ENCODE results near the gene FOXJ3.

- TF ChIP-seq, protein P1, sequence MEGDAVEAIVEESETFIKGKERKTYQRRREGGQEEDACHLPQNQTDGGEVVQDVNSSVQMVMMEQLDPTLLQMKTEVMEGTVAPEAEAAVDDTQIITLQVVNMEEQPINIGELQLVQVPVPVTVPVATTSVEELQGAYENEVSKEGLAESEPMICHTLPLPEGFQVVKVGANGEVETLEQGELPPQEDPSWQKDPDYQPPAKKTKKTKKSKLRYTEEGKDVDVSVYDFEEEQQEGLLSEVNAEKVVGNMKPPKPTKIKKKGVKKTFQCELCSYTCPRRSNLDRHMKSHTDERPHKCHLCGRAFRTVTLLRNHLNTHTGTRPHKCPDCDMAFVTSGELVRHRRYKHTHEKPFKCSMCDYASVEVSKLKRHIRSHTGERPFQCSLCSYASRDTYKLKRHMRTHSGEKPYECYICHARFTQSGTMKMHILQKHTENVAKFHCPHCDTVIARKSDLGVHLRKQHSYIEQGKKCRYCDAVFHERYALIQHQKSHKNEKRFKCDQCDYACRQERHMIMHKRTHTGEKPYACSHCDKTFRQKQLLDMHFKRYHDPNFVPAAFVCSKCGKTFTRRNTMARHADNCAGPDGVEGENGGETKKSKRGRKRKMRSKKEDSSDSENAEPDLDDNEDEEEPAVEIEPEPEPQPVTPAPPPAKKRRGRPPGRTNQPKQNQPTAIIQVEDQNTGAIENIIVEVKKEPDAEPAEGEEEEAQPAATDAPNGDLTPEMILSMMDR (conservative IDR thresholded peaks at IDR 0.05 in 1 of 2, IDR thresholded peaks at IDR 0.05 in 1 of 2; ENCODE audit: extremely low read depth in 1 of 2, insufficient read depth in 1 of 2, low read depth in 1 of 2, low read length in 2 of 2) = no peak
- TF ChIP-seq EZH2 (IDR thresholded peaks at IDR 0.05; ENCODE audit: borderline replicate concordance, low read length) = no peak
These were observed 28.1 kb downstream of the FOXJ3 start for GRCh38 chr1:42306977-42307376.
